Prostate gland (tissue), 2 donors: ENCODE measurements around the gene CDK14.

ENCODE experiments used
- POLR2A ChIP-seq: fragments of 450-650 bp; IDR thresholded peaks from one replicate; pipeline ENCODE4 v1.6.1; 2016; ENCODE audit warnings: antibody characterized with exemption, mild to moderate bottlenecking
- POLR2AphosphoS5 ChIP-seq: sonication (generic); formaldehyde crosslinking; IDR thresholded peaks from one replicate; pipeline ENCODE4 v1.6.1; 2017; ENCODE audit warnings: antibody characterized with exemption
- TF ChIP-seq, protein P1 (sequence below), 4 experiments: fragments of 200-600 bp in 2 of 4; fragments of 450-650 bp in 2 of 4; sonication (generic) in 2 of 4; IDR thresholded peaks; 1 replicate in 3 of 4; 2 replicates in 1 of 4; pipeline ENCODE4 v1.5.1; 2016 to 2019; ENCODE audit warnings: antibody characterized with exemption in 4 of 4, mild to moderate bottlenecking in 2 of 4, moderate library complexity in 2 of 4

DNA sequence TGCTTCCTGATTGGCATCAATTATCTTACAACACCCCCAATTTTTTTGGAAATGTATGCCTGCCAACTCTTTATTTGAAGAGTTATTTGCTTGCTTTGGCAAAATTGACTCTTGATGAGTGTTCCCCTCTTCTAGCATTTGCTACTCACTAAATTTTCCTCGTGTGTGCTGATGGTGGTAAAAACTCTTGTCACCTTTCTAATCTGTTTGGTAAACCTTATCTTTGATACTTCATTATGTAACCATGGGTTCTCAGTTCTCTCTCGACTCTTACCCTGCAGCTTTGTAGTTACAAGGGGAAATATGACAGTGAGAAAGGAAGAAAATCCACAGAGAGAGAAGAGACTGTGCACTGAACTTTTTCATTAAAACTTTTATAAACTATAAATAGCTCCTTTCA lies 102.5 kb downstream of the CDK14 start:
- TF ChIP-seq POLR2A = no peak
- TF ChIP-seq POLR2AphosphoS5 = no peak
- TF ChIP-seq, protein P1, sequence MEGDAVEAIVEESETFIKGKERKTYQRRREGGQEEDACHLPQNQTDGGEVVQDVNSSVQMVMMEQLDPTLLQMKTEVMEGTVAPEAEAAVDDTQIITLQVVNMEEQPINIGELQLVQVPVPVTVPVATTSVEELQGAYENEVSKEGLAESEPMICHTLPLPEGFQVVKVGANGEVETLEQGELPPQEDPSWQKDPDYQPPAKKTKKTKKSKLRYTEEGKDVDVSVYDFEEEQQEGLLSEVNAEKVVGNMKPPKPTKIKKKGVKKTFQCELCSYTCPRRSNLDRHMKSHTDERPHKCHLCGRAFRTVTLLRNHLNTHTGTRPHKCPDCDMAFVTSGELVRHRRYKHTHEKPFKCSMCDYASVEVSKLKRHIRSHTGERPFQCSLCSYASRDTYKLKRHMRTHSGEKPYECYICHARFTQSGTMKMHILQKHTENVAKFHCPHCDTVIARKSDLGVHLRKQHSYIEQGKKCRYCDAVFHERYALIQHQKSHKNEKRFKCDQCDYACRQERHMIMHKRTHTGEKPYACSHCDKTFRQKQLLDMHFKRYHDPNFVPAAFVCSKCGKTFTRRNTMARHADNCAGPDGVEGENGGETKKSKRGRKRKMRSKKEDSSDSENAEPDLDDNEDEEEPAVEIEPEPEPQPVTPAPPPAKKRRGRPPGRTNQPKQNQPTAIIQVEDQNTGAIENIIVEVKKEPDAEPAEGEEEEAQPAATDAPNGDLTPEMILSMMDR (IDR thresholded peaks at IDR 0.05) = no peak
